Breast epithelium (tissue), 4 donors: ENCODE data around the gene ZNF79. TPM values are rescaled to one million over a fixed set of nuclear protein-coding genes. Genes with fewer than 3 reads are reported as not detected.

ENCODE experiments used
- DNase-seq, 2 donors: peaks; one replicate each; pipeline ENCODE4 v3.0.0-alpha.2; 2019; ENCODE audit warnings: low spot score in 2 of 2
- H3K27ac ChIP-seq, 2 donors: fragments of 200-600 bp; sonication (generic) in 1 of 2; one replicate each; pipeline ENCODE4 v1.5.1; 2016 to 2019; ENCODE audit warnings: mild to moderate bottlenecking in 1 of 2
- H3K27me3 ChIP-seq, 2 donors: fragments of 200-600 bp; sonication (generic) in 1 of 2; one replicate each; pipeline versions ENCODE4 v1.5.1 to v1.6.0; 2017 to 2019; ENCODE audit warnings: control low read depth in 1 of 2, mild to moderate bottlenecking in 1 of 2
- H3K36me3 ChIP-seq: fragments of 200-600 bp; one replicate; pipeline ENCODE4 v1.5.1; 2019
- H3K4me1 ChIP-seq, 2 donors: fragments of 200-600 bp; sonication (generic); one replicate each; pipeline ENCODE4 v1.5.1; 2016 to 2019; ENCODE audit warnings: control low read depth in 1 of 2
- H3K4me3 ChIP-seq, 3 donors: fragments of 200-600 bp; sonication (generic); 1 replicate in 2 of 3; 2 replicates in 1 of 3; pipeline ENCODE4 v1.5.1; 2016 to 2019; ENCODE audit warnings: mild to moderate bottlenecking in 3 of 3, moderate library complexity in 2 of 3
- H3K9me3 ChIP-seq, 2 donors: fragments of 200-600 bp; sonication (generic) in 1 of 2; one replicate each; pipeline ENCODE4 v1.5.1; 2016 to 2019; ENCODE audit warnings: control low read depth in 1 of 2
- CTCF ChIP-seq, 3 donors: fragments of 450-650 bp; IDR thresholded peaks; one replicate each; pipeline ENCODE4 v1.5.1; 2016 to 2017; ENCODE audit warnings: antibody characterized with exemption in 3 of 3, mild to moderate bottlenecking in 3 of 3, moderate library complexity in 3 of 3
- POLR2A ChIP-seq: fragments of 450-650 bp; IDR thresholded peaks from one replicate; pipeline ENCODE4 v1.6.1; 2016; ENCODE audit warnings: antibody characterized with exemption, mild to moderate bottlenecking, moderate library complexity
- POLR2AphosphoS5 ChIP-seq, 3 donors: sonication (generic); formaldehyde crosslinking; IDR thresholded peaks; one replicate each; pipeline ENCODE4 v1.6.1; 2017; ENCODE audit warnings: antibody characterized with exemption in 3 of 3
- intact Hi-C: fragments of 100-400 bp; cut with DNase I; formaldehyde crosslinking; loops from one replicate; pipeline ENCODE4 v1.15.1; 2023; ENCODE audit warnings: low total_unique reads
- total RNA-seq, 3 donors: library from RNA; depleted of rRNA; stranded (reverse); fragments of >200 nt; gene quantifications; one replicate each; pipeline ENCODE4 v1.1.0, GENCODE V29; 2016

The ZNF79 gene
- total RNA-seq, 3 donors from 2014 or later = 7.7 to 16.7 (median 16.0) TPM

GRCh38 chr9:127398275-127398647, 25.9 kb upstream of the ZNF79 start:
- no peak for DNase-seq
- H3K9me3 ChIP-seq = no peaks in the 10 kb centered on the region
- peaks cover 7 to 8% of the 10 kb centered on the region in 2 donors for H3K4me1 ChIP-seq
- peak overlapping the region; percentile 80 to 86 (median 82) for H3K4me3 ChIP-seq
- TF ChIP-seq POLR2AphosphoS5 (IDR thresholded peaks at IDR 0.05) (no peak), POLR2A (no peak), CTCF (IDR thresholded peaks at IDR 0.05) (no peak)
- no peaks in the 10 kb centered on the region for H3K36me3 ChIP-seq
- intact Hi-C loops = loop anchor here (10.0 kb wide), 1 partner anchor 57 kb away; the partner anchor contains the start of genes LRSAM1 and RPL12
- no peaks in the 10 kb centered on the region for H3K27me3 ChIP-seq
- H3K27ac ChIP-seq = no peak overlapping the region

GRCh38 chr9:127398715-127399400, 25.3 kb upstream of the ZNF79 start:
- Histone ChIP-seq H3K36me3 (no peaks in the 10 kb centered on the region), H3K9me3 (no peaks in the 10 kb centered on the region), H3K4me3 (no peak overlapping the region), H3K27me3 (no peaks in the 10 kb centered on the region), H3K4me1 (peaks cover 7 to 8% of the 10 kb centered on the region in 2 donors), H3K27ac (no peak overlapping the region)
- no peak for DNase-seq
- intact Hi-C loops = loop anchor here (10.0 kb wide), 1 partner anchor 56 kb away; the partner anchor contains the start of genes LRSAM1 and RPL12
- no peak for TF ChIP-seq POLR2AphosphoS5 (IDR thresholded peaks at IDR 0.05)

- TF ChIP-seq POLR2AphosphoS5 (IDR thresholded peaks at IDR 0.05) (no peak), POLR2A (no peak), CTCF (IDR thresholded peaks at IDR 0.05) (no peak)
- DNase-seq = no peak
- no peaks in the 10 kb centered on the region for H3K27me3 ChIP-seq
- no peaks in the 10 kb centered on the region for H3K9me3 ChIP-seq
- no peaks in the 10 kb centered on the region for H3K36me3 ChIP-seq
- H3K4me3 ChIP-seq = no peak overlapping the region
- intact Hi-C loops = loop anchor here (10.0 kb wide), 1 partner anchor 55 kb away; the partner anchor contains the start of genes LRSAM1 and RPL12
- no peak overlapping the region for H3K27ac ChIP-seq
- peaks cover 7 to 8% of the 10 kb centered on the region in 2 donors for H3K4me1 ChIP-seq
Observed at GRCh38 chr9:127399736-127400269, 24.4 kb upstream of the ZNF79 start.

GRCh38 chr9:127402401-127403090, 21.6 kb upstream of the ZNF79 start:
- Histone ChIP-seq H3K27ac (no peak overlapping the region), H3K4me3 (no peak overlapping the region), H3K4me1 (peaks cover 7 to 8% of the 10 kb centered on the region in 2 donors), H3K27me3 (no peaks in the 10 kb centered on the region), H3K9me3 (no peaks in the 10 kb centered on the region), H3K36me3 (no peaks in the 10 kb centered on the region)
- intact Hi-C loops = no loop called here
- TF ChIP-seq CTCF (IDR thresholded peaks at IDR 0.05) = no peak
- no peak for TF ChIP-seq POLR2A
- no peak for TF ChIP-seq POLR2AphosphoS5 (IDR thresholded peaks at IDR 0.05)
- no peak for DNase-seq

GRCh38 chr9:127403507-127404192, 20.5 kb upstream of the ZNF79 start:
- H3K9me3 ChIP-seq = no peaks in the 10 kb centered on the region
- H3K27ac ChIP-seq = no peak overlapping the region
- intact Hi-C loops = no loop called here
- peaks cover 0 to 2% of the 10 kb centered on the region in 2 donors for H3K4me1 ChIP-seq
- no peak overlapping the region for H3K4me3 ChIP-seq
- H3K27me3 ChIP-seq = no peaks in the 10 kb centered on the region
- no peak for TF ChIP-seq CTCF (IDR thresholded peaks at IDR 0.05)
- no peak for TF ChIP-seq POLR2A
- TF ChIP-seq POLR2AphosphoS5 (IDR thresholded peaks at IDR 0.05) = no peak
- no peaks in the 10 kb centered on the region for H3K36me3 ChIP-seq
- no peak for DNase-seq
